ENCODE data around the gene PPP1CC. TPM values are rescaled to one million over a fixed set of nuclear protein-coding genes. Genes with fewer than 3 reads are reported as not detected.
"Not testable (repeated sequence)": the region's sequence is repeated elsewhere in the genome, so short reads cannot be mapped to it uniquely, and the experiment has no call there.

PPP1CC gene
- total RNA-seq, 6 experiments from 2014 or later, result 32.8 to 51.7 (median 36.2) TPM

- peaks cover 0 to 65% (median 20%) of the 10 kb centered on the region in 4 donors for H3K36me3 ChIP-seq
- intact Hi-C loops (cut with DNase I), result no loop called here
- 86% methylated on average over 1 of the region's 1 CpG for WGBS (ENCODE audit: insufficient coverage, low coverage, low lambda C conversion rate, missing lambda C conversion rate)
- no peaks in the 10 kb centered on the region for H3K9me3 ChIP-seq
- ATAC-seq, result no peak
- H3K27me3 ChIP-seq, result no peaks in the 10 kb centered on the region
- no peak overlapping the region for H3K4me3 ChIP-seq
- DNase-seq, result no peak
- TF ChIP-seq POLR2A (IDR thresholded peaks at IDR 0.05), result no peak
- no peak for TF ChIP-seq CTCF (IDR thresholded peaks at IDR 0.05)
- H3K27ac ChIP-seq, result no peak overlapping the region
- H3K4me1 ChIP-seq, result peaks cover 0 to 46% (median 8%) of the 10 kb centered on the region in 4 donors
Measured at GRCh38 chr12:110728628-110729027, 14.1 kb downstream of the PPP1CC start.

DNA sequence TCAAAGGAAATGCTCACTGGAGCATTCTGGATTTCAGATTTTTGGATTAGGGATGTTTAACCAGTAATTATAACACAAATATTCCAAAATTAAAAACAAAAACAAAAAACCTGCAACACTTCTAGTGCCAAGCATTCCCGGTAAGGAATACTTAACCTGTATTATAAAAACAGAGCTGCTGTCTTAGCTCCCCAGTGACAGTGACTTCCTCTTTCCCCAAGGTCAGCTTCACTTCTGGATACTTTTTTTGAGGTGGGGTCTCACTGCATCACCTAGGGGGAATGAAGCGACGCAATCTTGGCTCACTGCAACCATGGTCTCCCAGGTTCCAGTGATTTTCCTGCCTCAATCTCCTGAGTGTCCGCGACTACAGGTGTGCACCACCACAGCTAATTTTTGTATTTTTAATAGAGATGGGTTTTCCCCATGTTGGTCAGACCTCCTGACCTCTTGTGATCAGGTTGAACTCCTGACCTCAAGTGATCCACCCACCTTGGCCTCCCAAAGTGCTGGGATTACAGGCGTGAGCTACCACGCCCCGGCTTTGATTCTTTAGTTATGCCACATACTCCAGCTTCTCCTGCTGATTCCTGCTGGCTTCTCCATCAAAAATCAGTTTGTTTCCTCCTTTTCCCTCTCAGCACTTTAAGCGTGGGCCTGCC, 15.9 kb downstream of the PPP1CC start:
- peaks cover 0 to 83% (median 28%) of the 10 kb centered on the region in 4 donors for H3K36me3 ChIP-seq
- 85% methylated on average over 7 of the region's 9 CpGs for WGBS (ENCODE audit: insufficient coverage, low coverage, low lambda C conversion rate, missing lambda C conversion rate)
- H3K27ac ChIP-seq, result no peak overlapping the region
- no peak overlapping the region for H3K4me3 ChIP-seq
- intact Hi-C loops (cut with DNase I), result no loop called here
- H3K27me3 ChIP-seq, result no peaks in the 10 kb centered on the region
- no peak for TF ChIP-seq CTCF (IDR thresholded peaks at IDR 0.05)
- TF ChIP-seq POLR2A (IDR thresholded peaks at IDR 0.05), result no peak
- peaks cover 0 to 29% (median under 1%) of the 10 kb centered on the region in 4 donors for H3K4me1 ChIP-seq
- H3K9me3 ChIP-seq, result no peaks in the 10 kb centered on the region
- DNase-seq, result no peak
- ATAC-seq, result peak in 2 of 4 donors; percentile 19 to 50

DNA sequence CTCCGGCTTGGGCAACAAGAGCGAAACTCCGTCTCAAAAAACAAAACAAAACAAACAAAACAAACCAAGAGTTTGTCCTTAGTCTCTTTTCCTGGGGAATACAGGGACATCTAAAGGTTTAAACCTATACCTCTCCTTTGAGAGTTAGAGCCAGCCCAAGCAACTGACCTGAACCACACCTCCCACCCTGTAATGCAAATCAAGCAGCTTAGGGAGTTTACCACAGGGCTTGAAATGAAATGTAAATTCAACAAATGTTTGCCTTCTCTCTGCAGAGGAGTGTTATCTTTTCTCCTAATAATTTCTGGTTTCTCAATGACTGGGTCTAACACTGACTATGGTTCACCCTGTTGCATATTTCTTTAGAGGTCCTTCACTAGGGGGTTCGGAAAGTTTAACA, 16.7 kb downstream of the PPP1CC start:
- Histone ChIP-seq H3K36me3 (peaks cover 0 to 84% (median 31%) of the 10 kb centered on the region in 4 donors), H3K4me1 (peaks cover 0 to 20% (median 0%) of the 10 kb centered on the region in 4 donors), H3K27ac (no peak overlapping the region), H3K4me3 (no peak overlapping the region), H3K9me3 (no peaks in the 10 kb centered on the region), H3K27me3 (no peaks in the 10 kb centered on the region)
- TF ChIP-seq CTCF (IDR thresholded peaks at IDR 0.05) (no peak), POLR2A (IDR thresholded peaks at IDR 0.05) (no peak)
- intact Hi-C loops (cut with DNase I), result no loop called here
- no peak for DNase-seq
- ATAC-seq, result no peak
- WGBS (ENCODE audit: insufficient coverage, low coverage, low lambda C conversion rate, missing lambda C conversion rate), result 84% methylated on average over 4 of the region's 4 CpGs

DNA sequence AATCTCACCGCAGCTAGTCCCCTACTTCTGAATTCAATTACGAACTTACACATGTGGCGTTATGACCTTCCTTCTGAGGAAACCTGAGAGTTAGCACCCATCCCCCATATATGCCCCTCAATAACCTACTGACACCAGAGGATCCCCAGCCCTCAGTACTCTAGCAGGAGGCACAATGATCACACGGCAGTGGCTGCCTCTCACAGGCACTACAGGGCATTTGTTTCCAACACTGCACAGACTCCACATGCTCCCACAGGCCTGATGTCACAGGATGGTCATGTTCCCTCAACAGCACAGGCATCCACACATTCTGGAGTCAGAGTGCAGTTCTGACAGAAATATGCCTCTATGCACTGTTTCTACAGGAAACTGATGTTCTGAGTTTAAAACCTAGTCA, 17.4 kb downstream of the PPP1CC start:
- ATAC-seq (no peak), DNase-seq (no peak)
- TF ChIP-seq POLR2A (IDR thresholded peaks at IDR 0.05) (no peak), CTCF (IDR thresholded peaks at IDR 0.05) (no peak)
- H3K9me3 ChIP-seq, result no peaks in the 10 kb centered on the region
- H3K36me3 ChIP-seq, result peaks cover 0 to 84% (median 34%) of the 10 kb centered on the region in 4 donors
- H3K4me1 ChIP-seq, result peaks cover 0 to 17% (median 0%) of the 10 kb centered on the region in 4 donors
- WGBS (ENCODE audit: insufficient coverage, low coverage, low lambda C conversion rate, missing lambda C conversion rate), result 94% methylated on average over 4 of the region's 4 CpGs
- H3K27me3 ChIP-seq, result no peaks in the 10 kb centered on the region
- no peak overlapping the region for H3K27ac ChIP-seq
- intact Hi-C loops (cut with DNase I), result no loop called here
- no peak overlapping the region for H3K4me3 ChIP-seq

DNA sequence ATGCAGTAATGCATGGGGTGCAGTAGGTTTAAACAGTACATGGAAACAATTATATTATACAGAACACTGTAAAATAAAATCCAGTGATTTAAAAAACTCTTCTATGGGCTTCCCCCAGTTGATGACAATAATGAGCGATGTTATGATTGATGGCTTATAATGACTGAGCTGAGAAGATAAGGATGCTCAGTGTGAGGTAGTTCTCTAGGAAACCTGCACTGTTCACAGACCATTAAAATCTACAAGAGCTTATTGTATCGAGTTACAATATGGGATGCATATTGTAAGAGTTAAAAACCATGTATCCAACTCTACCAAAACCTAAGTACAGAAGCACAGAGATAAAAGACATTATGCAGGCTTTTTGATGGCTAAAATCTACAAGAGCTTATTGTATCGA, 19.8 kb downstream of the PPP1CC start:
- H3K36me3 ChIP-seq, result peaks cover 0 to 89% (median 32%) of the 10 kb centered on the region in 4 donors
- H3K4me3 ChIP-seq; H3K27me3 ChIP-seq; DNase-seq; H3K9me3 ChIP-seq; intact Hi-C loops (cut with DNase I); ATAC-seq; H3K27ac ChIP-seq; H3K4me1 ChIP-seq: not testable (repeated sequence)
- 94% methylated on average over 3 of the region's 3 CpGs for WGBS (ENCODE audit: insufficient coverage, low coverage, low lambda C conversion rate, missing lambda C conversion rate)

Data from right lobe of liver (tissue), 6 donors.